IPS-11a (cell line): ENCODE results near the gene RNMT.
"Not testable (repeated sequence)": the region's sequence is repeated elsewhere in the genome, so short reads cannot be mapped to it uniquely, and the experiment has no call there.

Source experiments
- H3K4me3 ChIP-seq: one replicate; pipeline ENCODE4 v1.5.1; 2013; ENCODE audit warnings: low read depth, low read length, control low read depth

Gene RNMT

GRCh38 chr18:13726232-13726971 is at the start of gene RNMT, which contains the start of gene FAM210A:
TSS of gene RNMT (plus strand) at chr18:13726673. CDS start at chr18:13731518, 4,845 bp downstream.
TSS of gene FAM210A (minus strand) at chr18:13726558. CDS start at chr18:13682077, 44,481 bp downstream.
- H3K4me3 ChIP-seq: peak within 1 kb of the TSS; percentile 94

GRCh38 chr18:13677350-13677749 is 49.1 kb upstream of the RNMT start:
- not testable (repeated sequence) for H3K4me3 ChIP-seq

GRCh38 chr18:13680612-13681011 is 45.9 kb upstream of the RNMT start:
- H3K4me3 ChIP-seq: no peak overlapping the region

- no peak overlapping the region for H3K4me3 ChIP-seq
These were observed 44.8 kb upstream of the RNMT start for GRCh38 chr18:13681701-13682100.

- H3K4me3 ChIP-seq: no peak overlapping the region
These were observed 41.9 kb upstream of the RNMT start for GRCh38 chr18:13684546-13684945.

GRCh38 chr18:13688191-13689136 is 38.0 kb upstream of the RNMT start:
- no peak overlapping the region for H3K4me3 ChIP-seq

GRCh38 chr18:13690060-13690459 is 36.4 kb upstream of the RNMT start:
- H3K4me3 ChIP-seq: not testable (repeated sequence)

- H3K4me3 ChIP-seq: not testable (repeated sequence)
These were observed 31.1 kb upstream of the RNMT start for GRCh38 chr18:13695337-13695736.

GRCh38 chr18:13696961-13697360 is 29.5 kb upstream of the RNMT start:
- no peak overlapping the region for H3K4me3 ChIP-seq

- H3K4me3 ChIP-seq: no peak overlapping the region
These were observed 26.3 kb upstream of the RNMT start for GRCh38 chr18:13700153-13700552.

- no peak overlapping the region for H3K4me3 ChIP-seq
These were observed 22.6 kb upstream of the RNMT start for GRCh38 chr18:13703899-13704298.

- no peak overlapping the region for H3K4me3 ChIP-seq
These were observed 16.1 kb upstream of the RNMT start for GRCh38 chr18:13710414-13710831.

GRCh38 chr18:13712400-13713131 is 13.9 kb upstream of the RNMT start:
- no peak overlapping the region for H3K4me3 ChIP-seq

- H3K4me3 ChIP-seq: no peak overlapping the region
These were observed 12.9 kb upstream of the RNMT start for GRCh38 chr18:13713455-13714055.

GRCh38 chr18:13715330-13715729 is 11.1 kb upstream of the RNMT start:
- no peak overlapping the region for H3K4me3 ChIP-seq

GRCh38 chr18:13716916-13717315 is 9.6 kb upstream of the RNMT start:
- H3K4me3 ChIP-seq: no peak overlapping the region

- no peak overlapping the region for H3K4me3 ChIP-seq
These were observed 6.3 kb upstream of the RNMT start for GRCh38 chr18:13720123-13720522.

GRCh38 chr18:13720847-13721246 is 5.6 kb upstream of the RNMT start:
- H3K4me3 ChIP-seq: no peak overlapping the region

- H3K4me3 ChIP-seq: peak overlapping the region; percentile 94
These were observed 774 bp upstream of the RNMT start for GRCh38 chr18:13725566-13726231.

- peak overlapping the region; percentile 94 for H3K4me3 ChIP-seq
These were observed 479 bp downstream of the RNMT start for GRCh38 chr18:13726972-13727331.
